Ovary (tissue), 9 donors: ENCODE data around the gene NAPG. TPM values are rescaled to one million over a fixed set of nuclear protein-coding genes. Genes with fewer than 3 reads are reported as not detected.

Source experiments
- DNase-seq, 5 donors: peaks; one replicate each; pipeline ENCODE4 v3.0.0-alpha.2; 2019 to 2020
- H3K27ac ChIP-seq, 2 donors: fragments of 200-600 bp; one replicate each; pipeline versions ENCODE4 v1.5.1 to v1.8.0; 2019 to 2022
- H3K27me3 ChIP-seq: fragments of 200-600 bp; one replicate; pipeline ENCODE4 v1.8.0; 2022
- H3K36me3 ChIP-seq: fragments of 200-600 bp; sonication (generic); one replicate; pipeline ENCODE4 v1.5.1; 2019
- H3K4me1 ChIP-seq: one replicate; pipeline ENCODE4 v1.8.1; 2013; ENCODE audit warnings: mild to moderate bottlenecking, moderate library complexity; ENCODE audit not compliant: insufficient read depth
- H3K4me3 ChIP-seq: fragments of 200-600 bp; sonication (generic); one replicate; pipeline ENCODE4 v1.5.1; 2017
- H3K9me3 ChIP-seq, 2 donors: fragments of 200-600 bp in 1 of 2; sonication (generic) in 1 of 2; one replicate each; pipeline versions ENCODE4 v1.5.1 to v1.8.1; 2013 to 2019; ENCODE audit warnings: mild to moderate bottlenecking in 1 of 2, moderate library complexity in 1 of 2
- CTCF ChIP-seq, 3 donors: fragments of 450-650 bp in 2 of 3; fragments of 200-600 bp in 1 of 3; IDR thresholded peaks; one replicate each; pipeline versions ENCODE4 v1.5.1 to v1.8.0; 2016 to 2022; ENCODE audit warnings: antibody characterized with exemption in 3 of 3, mild to moderate bottlenecking in 1 of 3
- EP300 ChIP-seq: sonication (generic); formaldehyde crosslinking; IDR thresholded peaks from one replicate; pipeline ENCODE4 v1.6.1; 2017; ENCODE audit warnings: antibody characterized with exemption
- POLR2A ChIP-seq: fragments of 450-650 bp; IDR thresholded peaks from one replicate; pipeline ENCODE4 v1.6.1; 2017; ENCODE audit warnings: antibody characterized with exemption, mild to moderate bottlenecking, moderate library complexity
- WGBS, 3 donors: extraction: QIAGEN DNeasy Blood & Tissue Kit in 1 of 3; methylation state at CpG; one replicate each; pipeline versions ENCODE4 v1.1.5 to v1.1.7; 2013 to 2017; 5-methylcytosine and 5-hydroxymethylcytosine counted together
- intact Hi-C, 4 donors: fragments of 100-400 bp; cut with DNase I; formaldehyde crosslinking; loops; one replicate each; pipeline versions ENCODE4 v1.11.0 to v1.15.1; 2022 to 2023
- polyA plus RNA-seq, 2 donors: library from polyadenylated mRNA; stranded (reverse); fragments of 200-250 nt in 1 of 2; fragments of 350-450 nt in 1 of 2; fragmentation: Illumina TruSeq in 1 of 2; extraction: RNeasy Lipid Tissue Mini Kit (QIAGEN cat#74804) in 1 of 2; gene quantifications; one replicate each; pipeline ENCODE4 v1.2.3, GENCODE V29; 2013 to 2014
- total RNA-seq, 7 donors: library from RNA; depleted of rRNA in 2 of 7; stranded (reverse); fragments of >200 nt in 2 of 7; fragmentation: NEBNext Ultra II Directional in 3 of 7; extraction: Animal tissue kit (Norgen Biotek cat#: 25700) in 3 of 7; gene quantifications; one replicate each; pipeline versions ENCODE4 v1.1.0 to v1.2.4, GENCODE V29; 2016 to 2023
- donor health status: DM: no; HTN: no; CAD: no; lungs with moderate emphysema.
- donor health status: DM: no; HTN: no; CAD: no.
- donor health status: Bipolar disorder and iron deficiency.
- donor health status: DM: yes; HTN: yes; CAD: no.
- donor health status: DM: no; HTN: no; CAD: no.
- donor health status: DM: yes; HTN: yes; CAD: no.

NAPG gene
- total and polyA plus RNA-seq, 9 donors = 7.9 to 25.8 (median 20.7) TPM

GRCh38 chr18:10559553-10560451 lies 34.0 kb downstream of the NAPG start:
- H3K4me3 ChIP-seq = no peak overlapping the region
- intact Hi-C loops = loop anchor here (10.0 kb wide), 4 partner anchors 585 to 1005 kb away; partner anchors contain the start of gene PIEZO2 (in 1 of the 4)
- TF ChIP-seq POLR2A = no peak

GRCh38 chr18:10560452-10561045 lies 34.7 kb downstream of the NAPG start:
- Histone ChIP-seq H3K4me3 (no peak overlapping the region), H3K4me1 (no peaks in the 10 kb centered on the region), H3K27ac (no peak overlapping the region), H3K27me3 (no peaks in the 10 kb centered on the region), H3K9me3 (no peaks in the 10 kb centered on the region), H3K36me3 (no peaks in the 10 kb centered on the region)
- intact Hi-C loops = loop anchor here (10.0 kb wide), 4 partner anchors 584 to 1004 kb away; partner anchors contain the start of gene PIEZO2 (in 1 of the 4)
- WGBS, 3 donors = 23 to 28% (median 26%) methylated on average over 17 of the region's 17 CpGs
- TF ChIP-seq EP300 (no peak), CTCF (IDR thresholded peaks at IDR 0.05) (peak; percentile 41 to 64 (median 50))
- peak; percentile 59 to 76 (median 73) for DNase-seq

More at GRCh38 chr18:10559553-10560451, 34.0 kb downstream of the NAPG start:
- Histone ChIP-seq H3K27me3 (no peaks in the 10 kb centered on the region), H3K27ac (no peak overlapping the region), H3K36me3 (no peaks in the 10 kb centered on the region), H3K9me3 (no peaks in the 10 kb centered on the region), H3K4me1 (no peaks in the 10 kb centered on the region)
- DNase-seq = peak in 2 of 5 donors; percentile 26 to 42
- 27 to 32% (median 32%) methylated on average over 17 of the region's 17 CpGs for WGBS, 3 donors

- intact Hi-C loops = loop anchor here (10.0 kb wide), 4 partner anchors 582 to 1002 kb away; partner anchors contain the start of gene PIEZO2 (in 1 of the 4)
- no peak for DNase-seq
- WGBS, 3 donors = 74 to 83% (median 78%) methylated on average over 5 of the region's 5 CpGs
- Histone ChIP-seq H3K9me3 (no peaks in the 10 kb centered on the region), H3K4me1 (no peaks in the 10 kb centered on the region), H3K4me3 (no peak overlapping the region), H3K36me3 (no peaks in the 10 kb centered on the region), H3K27me3 (no peaks in the 10 kb centered on the region), H3K27ac (no peak overlapping the region)
- TF ChIP-seq EP300 (no peak), POLR2A (no peak), CTCF (IDR thresholded peaks at IDR 0.05) (no peak)
Observed at GRCh38 chr18:10562773-10563160, 36.9 kb downstream of the NAPG start.

DNA sequence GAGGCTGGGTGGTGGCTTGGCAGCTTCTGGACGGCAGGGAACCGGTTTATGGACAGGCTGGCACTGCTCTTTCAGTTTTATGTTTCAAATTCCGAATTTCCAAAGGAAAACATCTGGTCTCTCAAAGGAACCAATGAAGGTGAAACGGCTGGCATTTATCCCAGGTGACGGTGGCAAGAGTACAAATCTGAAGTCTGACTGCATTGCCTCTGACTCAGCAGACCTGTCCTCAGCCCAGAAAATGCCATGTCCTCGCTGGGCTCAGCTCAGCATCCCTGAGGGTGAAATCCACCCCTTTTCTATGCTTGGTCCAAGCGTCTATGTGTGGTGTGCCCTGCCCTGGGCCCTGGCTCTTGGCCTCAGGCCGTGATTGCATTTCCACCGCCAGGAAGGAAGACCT lies 38.1 kb downstream of the NAPG start:
- intact Hi-C loops = loop anchor here (10.0 kb wide), 4 partner anchors 581 to 1001 kb away; partner anchors contain the start of gene PIEZO2 (in 1 of the 4)
- TF ChIP-seq POLR2A = no peak
- no peak for TF ChIP-seq CTCF (IDR thresholded peaks at IDR 0.05)
- no peak for TF ChIP-seq EP300
- 91 to 92% (median 91%) methylated on average over 9 of the region's 9 CpGs for WGBS, 3 donors
- no peak overlapping the region for H3K4me3 ChIP-seq
- no peak for DNase-seq
- no peaks in the 10 kb centered on the region for H3K36me3 ChIP-seq
- H3K27ac ChIP-seq = no peak overlapping the region
- H3K9me3 ChIP-seq = no peaks in the 10 kb centered on the region
- H3K27me3 ChIP-seq = no peaks in the 10 kb centered on the region
- H3K4me1 ChIP-seq = no peaks in the 10 kb centered on the region
